IMR-90 (cell line): ENCODE measurements around the gene NNMT. TPM values are rescaled to one million over a fixed set of nuclear protein-coding genes. Genes with fewer than 3 reads are reported as not detected.

Experiments used
- ATAC-seq: fragments of 200-7000 bp; cut with Tn5 transposase; 2 replicates; pipeline ENCODE4 v1.9.1; 2020; ENCODE audit warnings: low read depth, mild to moderate bottlenecking, moderate library complexity
- BruUV-seq: library from RNA; stranded (reverse); fragments of 400-500 nt; replicated peaks from 2 replicates; lab custom pipeline; 2021; lab: Mats Ljungman, UMichigan
- CTCF ChIA-PET: fragments of 300-600 bp; formaldehyde crosslinking; extraction: SDS; loops from one replicate; lab custom pipeline; 2021; ENCODE audit warnings: antibody characterized with exemption; lab: Yijun Ruan, JAX
- POLR2A ChIA-PET: fragments of 300-600 bp; sonication (Branson Sonifier 250); formaldehyde crosslinking; loops from one replicate; lab custom pipeline; 2022; ENCODE audit warnings: antibody characterized with exemption; ENCODE audit not compliant: unreplicated experiment; lab: Charles Lee
- DNase-seq: peaks from one replicate; pipeline ENCODE4 v3.0.0; 2013
- H2AFZ ChIP-seq: replicated peaks from 2 replicates; pipeline ENCODE3; 2013; ENCODE audit warnings: low read length, mild to moderate bottlenecking; ENCODE audit not compliant: poor library complexity
- H2AK5ac ChIP-seq: 2 replicates; pipeline ENCODE4 v1.6.1; 2013; ENCODE audit warnings: low read depth, low read length, inconsistent platforms
- H2AK9ac ChIP-seq: replicated peaks from 2 replicates; pipeline ENCODE3; 2013; ENCODE audit warnings: mild to moderate bottlenecking, low read depth, low read length, moderate library complexity; ENCODE audit not compliant: poor library complexity
- H2BK120ac ChIP-seq: 2 replicates; pipeline ENCODE4 v1.6.1; 2013; ENCODE audit warnings: low read depth, low read length, inconsistent platforms
- H2BK15ac ChIP-seq: 3 replicates; pipeline ENCODE4 v1.6.1; 2013; ENCODE audit warnings: low read depth, low read length, inconsistent platforms
- H2BK20ac ChIP-seq: 2 replicates; pipeline ENCODE4 v1.6.1; 2013; ENCODE audit warnings: low read depth, mild to moderate bottlenecking, inconsistent platforms, low read length, moderate library complexity
- H2BK5ac ChIP-seq: 2 replicates; pipeline ENCODE4 v1.6.1; 2013; ENCODE audit warnings: mild to moderate bottlenecking, low read depth, low read length, inconsistent platforms; ENCODE audit not compliant: poor library complexity, severe bottlenecking
- H3K14ac ChIP-seq: replicated peaks from 2 replicates; pipeline ENCODE4 v1.6.1; 2013; ENCODE audit warnings: low read depth, low read length, inconsistent platforms
- H3K18ac ChIP-seq: 2 replicates; pipeline ENCODE4 v1.6.1; 2013; ENCODE audit warnings: low read depth, low read length, control low read depth
- H3K23ac ChIP-seq: 2 replicates; pipeline ENCODE4 v1.6.1; 2013; ENCODE audit warnings: low read depth, low read length, inconsistent platforms
- H3K27ac ChIP-seq: 2 replicates; pipeline ENCODE4 v1.5.1; 2013; ENCODE audit warnings: mild to moderate bottlenecking, control low read depth, low read length; ENCODE audit not compliant: insufficient read depth
- H3K27me3 ChIP-seq: 2 replicates; pipeline ENCODE4 v1.6.1; 2013; ENCODE audit warnings: low read length; ENCODE audit not compliant: control insufficient read depth, insufficient read depth
- H3K36me3 ChIP-seq: 2 replicates; pipeline ENCODE4 v1.6.1; 2013; ENCODE audit warnings: low read length, mixed read lengths; ENCODE audit not compliant: control insufficient read depth, insufficient read depth
- H3K4ac ChIP-seq: 2 replicates; pipeline ENCODE4 v1.6.1; 2013; ENCODE audit warnings: low read depth, low read length, inconsistent platforms
- H3K4me1 ChIP-seq: 2 replicates; pipeline ENCODE4 v1.6.1; 2013; ENCODE audit warnings: low read length, mixed read lengths; ENCODE audit not compliant: control insufficient read depth, insufficient read depth
- H3K4me2 ChIP-seq: 2 replicates; pipeline ENCODE4 v1.6.1; 2013; ENCODE audit warnings: low read depth, mild to moderate bottlenecking, control low read depth, low read length, moderate library complexity
- H3K4me3 ChIP-seq: 2 replicates; pipeline ENCODE4 v1.5.1; 2013; ENCODE audit warnings: low read depth, mild to moderate bottlenecking, control low read depth, low read length, moderate library complexity; ENCODE audit not compliant: insufficient read depth
- H3K56ac ChIP-seq: 2 replicates; pipeline ENCODE4 v1.6.1; 2013; ENCODE audit warnings: low read length, inconsistent platforms; ENCODE audit not compliant: insufficient read depth; ENCODE audit errors: extremely low read depth
- H3K79me1 ChIP-seq, 2 experiments: 2 replicates each; pipeline ENCODE4 v1.6.1; 2013; ENCODE audit warnings: low read length in 2 of 2, inconsistent platforms in 1 of 2, low read depth in 1 of 2
- H3K9ac ChIP-seq: 2 replicates; pipeline ENCODE4 v1.6.1; 2013; ENCODE audit warnings: low read depth, low read length, control low read depth
- H3K9me1 ChIP-seq: 2 replicates; pipeline ENCODE4 v1.6.1; 2013; ENCODE audit warnings: low read length, inconsistent platforms; ENCODE audit not compliant: insufficient read depth
- H3K9me3 ChIP-seq: 2 replicates; pipeline ENCODE4 v1.6.1; 2013; ENCODE audit warnings: low read length; ENCODE audit not compliant: control insufficient read depth, insufficient read depth
- H4K20me1 ChIP-seq: 2 replicates; pipeline ENCODE4 v1.6.1; 2013; ENCODE audit warnings: low read length, inconsistent platforms; ENCODE audit not compliant: insufficient read depth
- H4K5ac ChIP-seq: 2 replicates; pipeline ENCODE4 v1.6.1; 2013; ENCODE audit warnings: mild to moderate bottlenecking, low read depth, low read length, control low read depth
- H4K8ac ChIP-seq, 2 experiments: 2 replicates each; pipeline ENCODE4 v1.6.1; 2013; ENCODE audit warnings: low read depth in 2 of 2, low read length in 2 of 2, control low read depth in 1 of 2, inconsistent platforms in 1 of 2
- H4K91ac ChIP-seq: 2 replicates; pipeline ENCODE4 v1.6.1; 2013; ENCODE audit warnings: low read depth, low read length, inconsistent platforms; ENCODE audit not compliant: insufficient read depth
- BHLHE40 ChIP-seq: fragments of 150-350 bp; IDR thresholded peaks from 2 replicates; pipeline ENCODE4 v1.6.1; 2016; ENCODE audit warnings: mild to moderate bottlenecking, low read depth, low read length
- CEBPB ChIP-seq: IDR thresholded peaks from 2 replicates; pipeline ENCODE4 v1.6.1; 2012; ENCODE audit warnings: low read depth, low read length, improper control_type of control experiment
- CHD1 ChIP-seq: IDR thresholded peaks from 2 replicates; pipeline ENCODE4 v1.6.1; 2012; ENCODE audit warnings: low read depth, low read length, improper control_type of control experiment
- FOS ChIP-seq: fragments of 150-350 bp; IDR thresholded peaks from 2 replicates; pipeline ENCODE4 v1.6.1; 2016; ENCODE audit warnings: low read depth, low read length
- MAFK ChIP-seq: IDR thresholded peaks from 2 replicates; pipeline ENCODE4 v1.6.1; 2012; ENCODE audit warnings: low read depth, low read length, improper control_type of control experiment
- MAZ ChIP-seq: IDR thresholded peaks from 2 replicates; pipeline ENCODE4 v1.6.1; 2012; ENCODE audit warnings: low read depth, mild to moderate bottlenecking, low read length, improper control_type of control experiment, moderate library complexity, borderline replicate concordance
- MXI1 ChIP-seq: IDR thresholded peaks from 2 replicates; pipeline ENCODE4 v1.6.1; 2012; ENCODE audit warnings: low read depth, mild to moderate bottlenecking, low read length, moderate library complexity, borderline replicate concordance
- NFE2L2 ChIP-seq: fragments of 150-350 bp; IDR thresholded peaks from 2 replicates; pipeline ENCODE4 v1.6.1; 2016; ENCODE audit warnings: low read depth, mild to moderate bottlenecking, low read length
- RCOR1 ChIP-seq: IDR thresholded peaks from 2 replicates; pipeline ENCODE4 v1.6.1; 2012; ENCODE audit warnings: mild to moderate bottlenecking, low read length, improper control_type of control experiment; ENCODE audit not compliant: insufficient replicate concordance
- RFX5 ChIP-seq: IDR thresholded peaks from 2 replicates; pipeline ENCODE4 v1.8.0; 2012; ENCODE audit warnings: low read depth, mild to moderate bottlenecking, low read length, moderate library complexity
- SMC3 ChIP-seq: fragments of 150-350 bp; IDR thresholded peaks from 2 replicates; pipeline ENCODE4 v1.6.1; 2016; ENCODE audit warnings: low read depth, mild to moderate bottlenecking, antibody characterized with exemption, low read length, moderate library complexity
- WGBS, 2 experiments: methylation state at CpG; one replicate each; pipeline versions ENCODE4 v1.1.5 to v1.1.7; 2013; ENCODE audit warnings: missing lambda C conversion rate in 2 of 2; ENCODE audit not compliant: insufficient read length in 1 of 2; ENCODE audit errors: extremely low coverage in 2 of 2; 5-methylcytosine and 5-hydroxymethylcytosine counted together
- dilution Hi-C: fragments of 300-500 bp; cut with HindIII; formaldehyde crosslinking; loops from one replicate; pipeline ENCODE4 v1.14.3; 2018; ENCODE audit warnings: low sequenced_read_pairs; ENCODE audit not compliant: unreplicated experiment
- in situ Hi-C: fragments of 300-500 bp; cut with MboI; formaldehyde crosslinking; loops from 3 replicates; pipeline ENCODE4 v1.14.3; 2019; ENCODE audit warnings: low sequenced_read_pairs, inconsistent platforms, mixed read lengths
- intact Hi-C: fragments of 100-400 bp; cut with micrococcal nuclease; formaldehyde crosslinking; loops from 2 replicates; pipeline ENCODE4 v1.10.0; 2022
- polyA plus RNA-seq, 3 experiments: library from polyadenylated mRNA; depleted of rRNA; stranded (reverse); fragments of >200 nt; gene quantifications; 2 replicates each; pipeline ENCODE4 v1.2.3, GENCODE V29; 2012; ENCODE audit warnings: low replicate concordance in 1 of 3
- total RNA-seq: library from RNA; depleted of rRNA; stranded (reverse); fragments of >200 nt; gene quantifications from 2 replicates; pipeline ENCODE4 v1.2.3, GENCODE V29; 2012
- TF ChIP-seq, protein P1 (sequence below): conservative IDR thresholded peaks from 2 replicates; pipeline ENCODE4 v1.5.1; 2012; ENCODE audit warnings: mild to moderate bottlenecking, low read depth, low read length, improper control_type of control experiment
- TF ChIP-seq, protein P2 (sequence below): fragments of 150-350 bp; IDR thresholded peaks from 2 replicates; pipeline ENCODE4 v1.6.1; 2016; ENCODE audit warnings: low read depth, mild to moderate bottlenecking, low read length, moderate library complexity, borderline replicate concordance
- TF ChIP-seq, protein P3 (sequence below): fragments of 150-350 bp; IDR thresholded peaks from 2 replicates; pipeline ENCODE4 v1.6.1; 2017; ENCODE audit warnings: mild to moderate bottlenecking, antibody characterized with exemption, low read length, low read depth

The NNMT gene
- total and polyA plus RNA-seq, 2 of the 4 experiments (the other 2 are of a cell fraction), result 79.7 to 108 TPM

DNA sequence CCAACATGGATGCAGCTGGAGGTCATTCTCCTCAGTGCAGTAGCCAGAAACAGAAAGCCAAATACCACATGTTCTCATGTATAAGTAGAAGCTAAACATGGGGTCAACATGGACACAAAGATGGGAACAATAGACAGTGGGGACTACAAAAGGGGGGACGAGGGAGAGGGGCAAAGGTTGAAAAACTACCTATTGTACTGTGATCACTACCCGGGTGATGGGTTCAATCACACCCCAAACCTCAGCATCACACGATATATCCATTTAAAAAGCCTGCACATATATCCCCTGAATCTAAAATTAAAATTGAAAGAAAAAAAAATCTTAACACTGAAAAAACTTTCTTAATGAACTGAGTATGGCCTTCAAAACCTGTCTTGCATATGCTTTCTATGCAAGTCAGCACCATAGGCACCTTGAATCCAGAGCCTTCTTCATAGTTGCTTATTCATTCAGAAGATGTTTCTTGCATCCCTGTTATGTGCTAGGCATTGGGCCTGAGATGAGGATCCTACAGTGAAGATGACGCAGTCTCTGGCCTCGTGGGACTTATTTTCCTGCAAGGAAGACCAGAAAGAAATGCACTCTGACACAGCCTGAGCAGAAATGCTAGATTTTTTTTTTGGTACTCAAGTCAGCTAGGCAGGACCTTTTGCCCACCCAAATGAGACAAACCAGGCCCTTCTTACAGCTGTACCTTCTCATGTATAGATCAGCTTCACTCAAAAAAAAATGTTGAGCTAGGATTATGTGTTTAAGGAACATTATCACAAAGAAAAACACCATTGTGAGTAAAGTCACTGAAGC, 21.0 kb downstream of the NNMT start:
- no peaks in the 10 kb centered on the region for H4K20me1 ChIP-seq
- H3K4me2 ChIP-seq, result no peak overlapping the region
- H3K27ac ChIP-seq, result no peak overlapping the region
- H2BK15ac ChIP-seq, result no peak overlapping the region
- H2AK5ac ChIP-seq, result no peak overlapping the region
- no peak overlapping the region for H3K56ac ChIP-seq
- peaks cover 17% of the 10 kb centered on the region for H3K36me3 ChIP-seq
- no peak overlapping the region for H3K14ac ChIP-seq
- dilution Hi-C loops, result no loop called here
- POLR2A ChIA-PET, result interaction anchor here (1.2 kb wide), 1 partner anchor 21 kb away, joined by 5 read pairs; the partner anchor contains the start of gene NNMT
- no peak overlapping the region for H3K18ac ChIP-seq
- no peak overlapping the region for H4K91ac ChIP-seq
- H3K4ac ChIP-seq, result no peak overlapping the region
- H2AFZ ChIP-seq, result no peak overlapping the region
- no CpG with 5 or more reads among the region's 5 CpGs for WGBS, 2 experiments
- intact Hi-C loops, result no loop called here
- CTCF ChIA-PET, result interaction anchor here (0.8 to 0.9 kb wide), 2 partner anchors 10 to 1008 kb away, joined by 3 read pairs; no protein-coding TSS in a partner anchor
- no peak overlapping the region for H4K5ac ChIP-seq
- H2BK120ac ChIP-seq, result no peak overlapping the region
- H2BK5ac ChIP-seq, result no peak overlapping the region
- H4K8ac ChIP-seq, result no peak overlapping the region; a peak in 1 of 4 replicates
- H3K23ac ChIP-seq, result no peak overlapping the region
- H3K27me3 ChIP-seq, result no peaks in the 10 kb centered on the region
- H3K9me1 ChIP-seq, result no peaks in the 10 kb centered on the region
- in situ Hi-C loops, result no loop called here
- no peak overlapping the region for H2BK20ac ChIP-seq
- BruUV-seq, result no TSS peak
- no peak overlapping the region for H2AK9ac ChIP-seq
- H3K9ac ChIP-seq, result no peak overlapping the region
- H3K4me3 ChIP-seq, result no peak overlapping the region
- ATAC-seq (peak; percentile 21; the same call in 1 of the 2 replicates), DNase-seq (no peak)
- H3K4me1 ChIP-seq, result peaks cover 8% of the 10 kb centered on the region
- H3K9me3 ChIP-seq, result no peaks in the 10 kb centered on the region
- H3K79me1 ChIP-seq, result peaks cover 0 to 4% of the 10 kb centered on the region in 2 experiments; a peak in 1 of 4 replicates
- TF ChIP-seq RFX5 (no peak), MAFK (no peak), CHD1 (no peak), SMC3 (no peak), MAZ (no peak), CEBPB (no peak), RCOR1 (no peak), NFE2L2 (no peak), FOS (no peak), BHLHE40 (no peak), MXI1 (no peak)
- TF ChIP-seq, protein P1, sequence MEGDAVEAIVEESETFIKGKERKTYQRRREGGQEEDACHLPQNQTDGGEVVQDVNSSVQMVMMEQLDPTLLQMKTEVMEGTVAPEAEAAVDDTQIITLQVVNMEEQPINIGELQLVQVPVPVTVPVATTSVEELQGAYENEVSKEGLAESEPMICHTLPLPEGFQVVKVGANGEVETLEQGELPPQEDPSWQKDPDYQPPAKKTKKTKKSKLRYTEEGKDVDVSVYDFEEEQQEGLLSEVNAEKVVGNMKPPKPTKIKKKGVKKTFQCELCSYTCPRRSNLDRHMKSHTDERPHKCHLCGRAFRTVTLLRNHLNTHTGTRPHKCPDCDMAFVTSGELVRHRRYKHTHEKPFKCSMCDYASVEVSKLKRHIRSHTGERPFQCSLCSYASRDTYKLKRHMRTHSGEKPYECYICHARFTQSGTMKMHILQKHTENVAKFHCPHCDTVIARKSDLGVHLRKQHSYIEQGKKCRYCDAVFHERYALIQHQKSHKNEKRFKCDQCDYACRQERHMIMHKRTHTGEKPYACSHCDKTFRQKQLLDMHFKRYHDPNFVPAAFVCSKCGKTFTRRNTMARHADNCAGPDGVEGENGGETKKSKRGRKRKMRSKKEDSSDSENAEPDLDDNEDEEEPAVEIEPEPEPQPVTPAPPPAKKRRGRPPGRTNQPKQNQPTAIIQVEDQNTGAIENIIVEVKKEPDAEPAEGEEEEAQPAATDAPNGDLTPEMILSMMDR, result no peak
- TF ChIP-seq, protein P2, sequence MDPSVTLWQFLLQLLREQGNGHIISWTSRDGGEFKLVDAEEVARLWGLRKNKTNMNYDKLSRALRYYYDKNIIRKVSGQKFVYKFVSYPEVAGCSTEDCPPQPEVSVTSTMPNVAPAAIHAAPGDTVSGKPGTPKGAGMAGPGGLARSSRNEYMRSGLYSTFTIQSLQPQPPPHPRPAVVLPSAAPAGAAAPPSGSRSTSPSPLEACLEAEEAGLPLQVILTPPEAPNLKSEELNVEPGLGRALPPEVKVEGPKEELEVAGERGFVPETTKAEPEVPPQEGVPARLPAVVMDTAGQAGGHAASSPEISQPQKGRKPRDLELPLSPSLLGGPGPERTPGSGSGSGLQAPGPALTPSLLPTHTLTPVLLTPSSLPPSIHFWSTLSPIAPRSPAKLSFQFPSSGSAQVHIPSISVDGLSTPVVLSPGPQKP, result no peak
- TF ChIP-seq, protein P3, sequence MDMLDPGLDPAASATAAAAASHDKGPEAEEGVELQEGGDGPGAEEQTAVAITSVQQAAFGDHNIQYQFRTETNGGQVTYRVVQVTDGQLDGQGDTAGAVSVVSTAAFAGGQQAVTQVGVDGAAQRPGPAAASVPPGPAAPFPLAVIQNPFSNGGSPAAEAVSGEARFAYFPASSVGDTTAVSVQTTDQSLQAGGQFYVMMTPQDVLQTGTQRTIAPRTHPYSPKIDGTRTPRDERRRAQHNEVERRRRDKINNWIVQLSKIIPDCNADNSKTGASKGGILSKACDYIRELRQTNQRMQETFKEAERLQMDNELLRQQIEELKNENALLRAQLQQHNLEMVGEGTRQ, result no peak
